ENCODE data around the gene GLRX5. TPM values are rescaled to one million over a fixed set of nuclear protein-coding genes. Genes with fewer than 3 reads are reported as not detected.

The GLRX5 gene
- total RNA-seq, 1 experiment from 2014 or later: 62.2 TPM

DNA sequence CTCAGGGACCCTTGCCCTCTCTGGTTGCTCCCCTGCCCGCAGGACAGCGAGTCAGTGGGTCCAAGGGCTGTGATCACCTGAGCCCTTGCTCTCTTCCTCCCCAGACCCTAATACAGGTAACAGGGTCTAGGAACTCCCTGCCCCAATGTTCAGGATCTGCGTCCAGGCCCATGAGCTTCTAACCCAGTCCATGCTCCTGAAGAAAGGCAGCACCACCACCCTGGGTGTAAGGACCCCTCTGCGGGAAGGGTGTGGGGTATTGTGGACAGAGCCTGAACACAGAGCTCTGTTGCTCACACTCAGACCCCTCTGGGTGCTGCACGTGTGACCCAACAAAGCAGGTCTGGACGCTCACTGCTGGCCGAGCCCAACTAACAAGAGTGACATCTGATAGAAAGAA lies 18.3 kb downstream of the GLRX5 start:
- Histone ChIP-seq H3K4me2 (ENCODE audit: insufficient read depth, insufficient read length, low read length) (no peak overlapping the region), H4K8ac (replicated peaks; ENCODE audit: insufficient read length, low read depth, low read length) (no peak overlapping the region), H4K20me1 (ENCODE audit: control insufficient read depth, insufficient read depth, insufficient read length) (no peaks in the 10 kb centered on the region), H3K18ac (ENCODE audit: insufficient read length, low read depth, low read length) (no peak overlapping the region), H3K14ac (ENCODE audit: insufficient read depth, low read length) (no peak overlapping the region), H2BK15ac (ENCODE audit: low read depth, low read length) (no peak overlapping the region), H2BK20ac (ENCODE audit: low read depth, low read length, poor library complexity, severe bottlenecking) (no peak overlapping the region), H3K4me1 (ENCODE audit: insufficient read depth, low read length) (no peaks in the 10 kb centered on the region), H3K79me2 (ENCODE audit: insufficient read depth, low read length) (no peaks in the 10 kb centered on the region), H3K27me3 (ENCODE audit: insufficient read depth, low read length) (peaks cover 3% of the 10 kb centered on the region; the same call in 1 of the 2 replicates), H2BK5ac (ENCODE audit: insufficient read length, low read length) (no peak overlapping the region), H3K56ac (ENCODE audit: insufficient read length, low read depth, low read length) (no peak overlapping the region), H3K9me3 (ENCODE audit: control insufficient read depth, low read depth, low read length) (no peaks in the 10 kb centered on the region), H3T11ph (ENCODE audit: low read length) (no peak overlapping the region), H2AFZ (ENCODE audit: low read length) (no peak overlapping the region), H2BK12ac (ENCODE audit: insufficient read length, low read depth, low read length) (no peak overlapping the region), H2AK5ac (ENCODE audit: insufficient read length, low read length) (no peak overlapping the region), H3K23ac (ENCODE audit: insufficient read length, low read depth, low read length) (no peak overlapping the region), H3K9ac (ENCODE audit: extremely low read depth, insufficient read length, low read length) (no peak overlapping the region), H3K23me2 (ENCODE audit: insufficient read length, low read depth, low read length, poor library complexity, severe bottlenecking) (no peaks in the 10 kb centered on the region), H4K5ac (ENCODE audit: insufficient read length, low read depth, low read length) (no peak overlapping the region), H2BK120ac (ENCODE audit: low read depth, low read length, poor library complexity, severe bottlenecking) (no peak overlapping the region), H3K79me1 (ENCODE audit: insufficient read depth, low read depth, low read length, poor library complexity, severe bottlenecking) (no peaks in the 10 kb centered on the region), H4K91ac (ENCODE audit: insufficient read length, low read depth, low read length) (no peak overlapping the region), H3K4ac (ENCODE audit: low read depth, low read length) (no peak overlapping the region), H3K27ac (ENCODE audit: insufficient read length, low read depth, low read length) (no peak overlapping the region)
- no CpG with 5 or more reads among the region's 7 CpGs for WGBS (ENCODE audit: extremely low coverage, insufficient read length, low lambda C conversion rate)
- Mint-ChIP-seq H3K4me3 (no peak overlapping the region), H3K27me3 (ENCODE audit: low read depth) (peaks cover 58% of the 10 kb centered on the region), H3K36me3 (ENCODE audit: insufficient read depth in 1 of 3, low read depth in 3 of 3) (peaks cover 12 to 29% (median 24%) of the 10 kb centered on the region in 3 experiments), H3K4me1 (peaks cover 12 to 19% of the 10 kb centered on the region in 2 experiments), H3K27ac (no peak overlapping the region), H3K9me3 (peaks cover 3 to 8% of the 10 kb centered on the region in 2 experiments; a peak in 3 of 5 replicates)
- TF ChIP-seq, protein P1, sequence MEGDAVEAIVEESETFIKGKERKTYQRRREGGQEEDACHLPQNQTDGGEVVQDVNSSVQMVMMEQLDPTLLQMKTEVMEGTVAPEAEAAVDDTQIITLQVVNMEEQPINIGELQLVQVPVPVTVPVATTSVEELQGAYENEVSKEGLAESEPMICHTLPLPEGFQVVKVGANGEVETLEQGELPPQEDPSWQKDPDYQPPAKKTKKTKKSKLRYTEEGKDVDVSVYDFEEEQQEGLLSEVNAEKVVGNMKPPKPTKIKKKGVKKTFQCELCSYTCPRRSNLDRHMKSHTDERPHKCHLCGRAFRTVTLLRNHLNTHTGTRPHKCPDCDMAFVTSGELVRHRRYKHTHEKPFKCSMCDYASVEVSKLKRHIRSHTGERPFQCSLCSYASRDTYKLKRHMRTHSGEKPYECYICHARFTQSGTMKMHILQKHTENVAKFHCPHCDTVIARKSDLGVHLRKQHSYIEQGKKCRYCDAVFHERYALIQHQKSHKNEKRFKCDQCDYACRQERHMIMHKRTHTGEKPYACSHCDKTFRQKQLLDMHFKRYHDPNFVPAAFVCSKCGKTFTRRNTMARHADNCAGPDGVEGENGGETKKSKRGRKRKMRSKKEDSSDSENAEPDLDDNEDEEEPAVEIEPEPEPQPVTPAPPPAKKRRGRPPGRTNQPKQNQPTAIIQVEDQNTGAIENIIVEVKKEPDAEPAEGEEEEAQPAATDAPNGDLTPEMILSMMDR (conservative IDR thresholded peaks at IDR 0.05): no peak
- no peak for DNase-seq
